ENCODE results near the gene SLC12A3. TPM values are rescaled to one million over a fixed set of nuclear protein-coding genes. Genes with fewer than 3 reads are reported as not detected.
"Not testable (repeated sequence)": the region's sequence is repeated elsewhere in the genome, so short reads cannot be mapped to it uniquely, and the experiment has no call there.

Gene SLC12A3
- total RNA-seq, 3 donors from 2014 or later = not detected

GRCh38 chr16:56929639-56930038 is 64.6 kb downstream of the SLC12A3 start:
- Mint-ChIP-seq H3K9me3 (no peaks in the 10 kb centered on the region), H3K4me1 (ENCODE audit: low read depth) (peaks cover 18% of the 10 kb centered on the region), H3K27me3 (ENCODE audit: low read depth) (no peaks in the 10 kb centered on the region), H3K36me3 (ENCODE audit: insufficient read depth) (peaks cover 13% of the 10 kb centered on the region), H3K4me3 (no peak overlapping the region)
- ATAC-seq (no peak), DNase-seq (no peak)

GRCh38 chr16:56930486-56931270 is 65.7 kb downstream of the SLC12A3 start:
- peaks cover 25% of the 10 kb centered on the region for H3K4me1 Mint-ChIP-seq (ENCODE audit: low read depth)
- H3K9me3 Mint-ChIP-seq = no peaks in the 10 kb centered on the region
- peaks cover 23% of the 10 kb centered on the region for H3K36me3 Mint-ChIP-seq (ENCODE audit: insufficient read depth)
- no peaks in the 10 kb centered on the region for H3K27me3 Mint-ChIP-seq (ENCODE audit: low read depth)
- ATAC-seq (no peak), DNase-seq (no peak)
- peak overlapping the region; percentile 69 for H3K4me3 Mint-ChIP-seq

- Mint-ChIP-seq H3K9me3 (no peaks in the 10 kb centered on the region), H3K27me3 (ENCODE audit: low read depth) (no peaks in the 10 kb centered on the region), H3K4me3 (peak overlapping the region; percentile 69), H3K4me1 (ENCODE audit: low read depth) (peaks cover 32% of the 10 kb centered on the region), H3K36me3 (ENCODE audit: insufficient read depth) (peaks cover 27% of the 10 kb centered on the region)
- DNase-seq = no peak
- ATAC-seq = peak in 1 of 2 donors; percentile 2
These were observed 66.4 kb downstream of the SLC12A3 start for GRCh38 chr16:56931271-56931891.

GRCh38 chr16:56931892-56932720 is 67.1 kb downstream of the SLC12A3 start, which contains the start of gene HERPUD1:
HERPUD1 (plus strand) TSS chr16:56932142; CDS start chr16:56932245, 103 bp downstream.
- peak within 1 kb of the TSS; percentile 95 for H3K4me3 Mint-ChIP-seq
- DNase-seq = peak; percentile 99
- no peaks in the 10 kb centered on the region for H3K27me3 Mint-ChIP-seq (ENCODE audit: low read depth)
- no peaks in the 10 kb centered on the region for H3K9me3 Mint-ChIP-seq
- peaks cover 32% of the 10 kb centered on the region for H3K36me3 Mint-ChIP-seq (ENCODE audit: insufficient read depth)
- H3K4me1 Mint-ChIP-seq (ENCODE audit: low read depth) = peaks cover 39% of the 10 kb centered on the region
- peak; percentile 95 for ATAC-seq

GRCh38 chr16:56932721-56933619 is 68.0 kb downstream of the SLC12A3 start:
- no peaks in the 10 kb centered on the region for H3K27me3 Mint-ChIP-seq (ENCODE audit: low read depth)
- peaks cover 48% of the 10 kb centered on the region for H3K4me1 Mint-ChIP-seq (ENCODE audit: low read depth)
- peaks cover 39% of the 10 kb centered on the region for H3K36me3 Mint-ChIP-seq (ENCODE audit: insufficient read depth)
- H3K9me3 Mint-ChIP-seq = no peaks in the 10 kb centered on the region
- H3K4me3 Mint-ChIP-seq = peak overlapping the region; percentile 95
- ATAC-seq (peak; percentile 2 to 5), DNase-seq (peak; percentile 17)

GRCh38 chr16:56933828-56934598 is 69.0 kb downstream of the SLC12A3 start:
- Mint-ChIP-seq H3K4me1 (ENCODE audit: low read depth) (peaks cover 56% of the 10 kb centered on the region), H3K36me3 (ENCODE audit: insufficient read depth) (peaks cover 48% of the 10 kb centered on the region), H3K9me3 (no peaks in the 10 kb centered on the region), H3K4me3 (peak overlapping the region; percentile 95), H3K27me3 (ENCODE audit: low read depth) (no peaks in the 10 kb centered on the region)
- DNase-seq (no peak), ATAC-seq (no peak)

- peak overlapping the region; percentile 95 for H3K4me3 Mint-ChIP-seq
- H3K9me3 Mint-ChIP-seq; H3K27me3 Mint-ChIP-seq (ENCODE audit: low read depth): not testable (repeated sequence)
These were observed 69.7 kb downstream of the SLC12A3 start for GRCh38 chr16:56934599-56935145.

GRCh38 chr16:56935201-56935600 is 70.2 kb downstream of the SLC12A3 start:
- DNase-seq (no peak), ATAC-seq (no peak)
- peaks cover 60% of the 10 kb centered on the region for H3K36me3 Mint-ChIP-seq (ENCODE audit: insufficient read depth)
- peaks cover 68% of the 10 kb centered on the region for H3K4me1 Mint-ChIP-seq (ENCODE audit: low read depth)
- peak overlapping the region; percentile 95 for H3K4me3 Mint-ChIP-seq
- no peaks in the 10 kb centered on the region for H3K9me3 Mint-ChIP-seq
- H3K27me3 Mint-ChIP-seq (ENCODE audit: low read depth) = no peaks in the 10 kb centered on the region

More at GRCh38 chr16:56934599-56935145, 69.7 kb downstream of the SLC12A3 start:
- DNase-seq, ATAC-seq: not testable (repeated sequence)
- H3K36me3 Mint-ChIP-seq (ENCODE audit: insufficient read depth) = peaks cover 55% of the 10 kb centered on the region
- peaks cover 63% of the 10 kb centered on the region for H3K4me1 Mint-ChIP-seq (ENCODE audit: low read depth)

GRCh38 chr16:56936491-56936890 is 71.5 kb downstream of the SLC12A3 start:
- ATAC-seq (no peak), DNase-seq (no peak)
- peaks cover 62% of the 10 kb centered on the region for H3K4me1 Mint-ChIP-seq (ENCODE audit: low read depth)
- peaks cover 61% of the 10 kb centered on the region for H3K36me3 Mint-ChIP-seq (ENCODE audit: insufficient read depth)
- H3K9me3 Mint-ChIP-seq = no peaks in the 10 kb centered on the region
- H3K27me3 Mint-ChIP-seq (ENCODE audit: low read depth) = no peaks in the 10 kb centered on the region
- peak overlapping the region; percentile 95 for H3K4me3 Mint-ChIP-seq

GRCh38 chr16:56936950-56937349 is 71.9 kb downstream of the SLC12A3 start:
- Mint-ChIP-seq H3K9me3 (no peaks in the 10 kb centered on the region), H3K4me1 (ENCODE audit: low read depth) (peaks cover 62% of the 10 kb centered on the region), H3K27me3 (ENCODE audit: low read depth) (no peaks in the 10 kb centered on the region), H3K4me3 (peak overlapping the region; percentile 31), H3K36me3 (ENCODE audit: insufficient read depth) (peaks cover 65% of the 10 kb centered on the region)
- no peak for DNase-seq
- ATAC-seq = no peak

- H3K4me1 Mint-ChIP-seq (ENCODE audit: low read depth) = peaks cover 71% of the 10 kb centered on the region
- no peaks in the 10 kb centered on the region for H3K27me3 Mint-ChIP-seq (ENCODE audit: low read depth)
- H3K4me3 Mint-ChIP-seq = peak overlapping the region; percentile 74
- peaks cover 70% of the 10 kb centered on the region for H3K36me3 Mint-ChIP-seq (ENCODE audit: insufficient read depth)
- DNase-seq (no peak), ATAC-seq (peak; percentile 89 to 91)
- H3K9me3 Mint-ChIP-seq = no peaks in the 10 kb centered on the region
These were observed 73.9 kb downstream of the SLC12A3 start for GRCh38 chr16:56938664-56939513.

- no peak overlapping the region for H3K4me3 Mint-ChIP-seq
- H3K4me1 Mint-ChIP-seq (ENCODE audit: low read depth) = peaks cover 72% of the 10 kb centered on the region
- no peak for DNase-seq
- no peaks in the 10 kb centered on the region for H3K27me3 Mint-ChIP-seq (ENCODE audit: low read depth)
- H3K36me3 Mint-ChIP-seq (ENCODE audit: insufficient read depth) = peaks cover 68% of the 10 kb centered on the region
- H3K9me3 Mint-ChIP-seq = no peaks in the 10 kb centered on the region
- ATAC-seq = no peak
These were observed 74.8 kb downstream of the SLC12A3 start for GRCh38 chr16:56939801-56940200.
